Prostate gland (tissue), 2 donors: Measurements from ENCODE around the gene PARVB. TPM values are rescaled to one million over a fixed set of nuclear protein-coding genes. Genes with fewer than 3 reads are reported as not detected.

Experiments used
- DNase-seq: peaks from one replicate; pipeline ENCODE4 v3.0.0-alpha.2; 2019; ENCODE audit warnings: low spot score
- H3K27ac ChIP-seq, 2 donors: fragments of 200-600 bp; sonication (generic); 2 replicates each; pipeline ENCODE4 v1.5.1; 2017 to 2019
- H3K27me3 ChIP-seq: fragments of 200-600 bp; sonication (generic); replicated peaks from 2 replicates; pipeline ENCODE4 v1.5.1; 2019; ENCODE audit not compliant: insufficient read depth
- H3K36me3 ChIP-seq, 2 donors: fragments of 200-600 bp; sonication (generic); 1 replicate in 1 of 2; 2 replicates in 1 of 2; pipeline versions ENCODE4 v1.5.1 to v1.8.1; 2017 to 2019
- H3K4me1 ChIP-seq: fragments of 200-600 bp; sonication (generic); replicated peaks from 2 replicates; pipeline ENCODE4 v1.5.1; 2019
- H3K4me3 ChIP-seq, 2 donors: fragments of 200-600 bp; sonication (generic); 2 replicates each; pipeline ENCODE4 v1.5.1; 2017 to 2019
- H3K9me3 ChIP-seq: fragments of 200-600 bp; sonication (generic); 2 replicates; pipeline ENCODE4 v1.5.1; 2017
- POLR2A ChIP-seq: fragments of 450-650 bp; IDR thresholded peaks from one replicate; pipeline ENCODE4 v1.6.1; 2016; ENCODE audit warnings: antibody characterized with exemption, mild to moderate bottlenecking
- POLR2AphosphoS5 ChIP-seq: sonication (generic); formaldehyde crosslinking; IDR thresholded peaks from one replicate; pipeline ENCODE4 v1.6.1; 2017; ENCODE audit warnings: antibody characterized with exemption
- WGBS: methylation state at CpG from one replicate; pipeline ENCODE4 v1.1.5; 2018; 5-methylcytosine and 5-hydroxymethylcytosine counted together
- intact Hi-C: fragments of 100-400 bp; cut with DNase I; formaldehyde crosslinking; loops from one replicate; pipeline ENCODE4 v1.14.2; 2022
- total RNA-seq, 2 donors: library from RNA; depleted of rRNA; stranded (reverse); fragments of >200 nt; gene quantifications; one replicate each; pipeline ENCODE4 v1.1.0, GENCODE V29; 2016
- TF ChIP-seq, protein P1 (sequence below), 4 experiments: fragments of 200-600 bp in 2 of 4; fragments of 450-650 bp in 2 of 4; sonication (generic) in 2 of 4; IDR thresholded peaks; 1 replicate in 3 of 4; 2 replicates in 1 of 4; pipeline ENCODE4 v1.5.1; 2016 to 2019; ENCODE audit warnings: antibody characterized with exemption in 4 of 4, mild to moderate bottlenecking in 2 of 4, moderate library complexity in 2 of 4

Gene PARVB
- total RNA-seq, 2 donors from 2014 or later, result 11.7 to 28.4 TPM

- TF ChIP-seq, protein P1, sequence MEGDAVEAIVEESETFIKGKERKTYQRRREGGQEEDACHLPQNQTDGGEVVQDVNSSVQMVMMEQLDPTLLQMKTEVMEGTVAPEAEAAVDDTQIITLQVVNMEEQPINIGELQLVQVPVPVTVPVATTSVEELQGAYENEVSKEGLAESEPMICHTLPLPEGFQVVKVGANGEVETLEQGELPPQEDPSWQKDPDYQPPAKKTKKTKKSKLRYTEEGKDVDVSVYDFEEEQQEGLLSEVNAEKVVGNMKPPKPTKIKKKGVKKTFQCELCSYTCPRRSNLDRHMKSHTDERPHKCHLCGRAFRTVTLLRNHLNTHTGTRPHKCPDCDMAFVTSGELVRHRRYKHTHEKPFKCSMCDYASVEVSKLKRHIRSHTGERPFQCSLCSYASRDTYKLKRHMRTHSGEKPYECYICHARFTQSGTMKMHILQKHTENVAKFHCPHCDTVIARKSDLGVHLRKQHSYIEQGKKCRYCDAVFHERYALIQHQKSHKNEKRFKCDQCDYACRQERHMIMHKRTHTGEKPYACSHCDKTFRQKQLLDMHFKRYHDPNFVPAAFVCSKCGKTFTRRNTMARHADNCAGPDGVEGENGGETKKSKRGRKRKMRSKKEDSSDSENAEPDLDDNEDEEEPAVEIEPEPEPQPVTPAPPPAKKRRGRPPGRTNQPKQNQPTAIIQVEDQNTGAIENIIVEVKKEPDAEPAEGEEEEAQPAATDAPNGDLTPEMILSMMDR (IDR thresholded peaks at IDR 0.05), result no peak
- TF ChIP-seq POLR2A, result no peak
- TF ChIP-seq POLR2AphosphoS5, result no peak
- intact Hi-C loops, result no loop called here
- WGBS, result 78% methylated on average over 30 of the region's 30 CpGs
Measured at GRCh38 chr22:44068422-44069191, 44.5 kb downstream of the PARVB start.

DNA sequence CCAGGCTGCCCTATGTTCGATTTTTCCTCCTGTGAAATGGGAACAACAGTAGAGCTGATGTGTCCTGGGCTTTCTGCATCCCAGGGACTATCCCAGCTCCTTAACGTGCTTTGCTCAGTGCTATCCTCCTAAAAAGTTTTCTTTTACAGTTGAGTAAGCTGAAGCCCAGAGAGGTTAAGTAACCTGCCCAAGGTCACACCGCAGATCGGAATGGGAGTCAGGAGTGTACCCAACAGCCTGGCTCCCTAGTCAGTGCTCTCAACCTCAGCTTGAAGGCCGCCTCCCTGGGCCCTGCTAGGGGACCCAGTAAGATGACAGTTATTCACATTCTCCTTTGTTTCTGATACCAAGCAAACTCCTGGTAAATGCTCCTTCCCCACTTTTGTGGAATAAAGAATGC is 45.9 kb downstream of the PARVB start:
- Histone ChIP-seq H3K9me3 (no peaks in the 10 kb centered on the region), H3K4me3 (no peak overlapping the region), H3K36me3 (no peaks in the 10 kb centered on the region), H3K4me1 (no peaks in the 10 kb centered on the region), H3K27ac (no peak overlapping the region), H3K27me3 (no peaks in the 10 kb centered on the region)
- intact Hi-C loops, result loop anchor here (5.0 kb wide), 1 partner anchor 48 kb away; the partner anchor contains the start of gene PARVB
- WGBS, result 92% methylated on average over 5 of the region's 5 CpGs
- TF ChIP-seq POLR2AphosphoS5 (no peak), POLR2A (no peak)
- TF ChIP-seq, protein P1 (IDR thresholded peaks at IDR 0.05), result no peak
- DNase-seq, result no peak

More at GRCh38 chr22:44068422-44069191, 44.5 kb downstream of the PARVB start:
- no peaks in the 10 kb centered on the region for H3K4me1 ChIP-seq
- H3K27me3 ChIP-seq, result no peaks in the 10 kb centered on the region
- no peak overlapping the region for H3K4me3 ChIP-seq
- H3K36me3 ChIP-seq, result no peaks in the 10 kb centered on the region
- DNase-seq, result no peak
- no peak overlapping the region for H3K27ac ChIP-seq
- no peaks in the 10 kb centered on the region for H3K9me3 ChIP-seq

- Histone ChIP-seq H3K27ac (no peak overlapping the region), H3K4me3 (no peak overlapping the region), H3K27me3 (no peaks in the 10 kb centered on the region), H3K9me3 (no peaks in the 10 kb centered on the region), H3K36me3 (no peaks in the 10 kb centered on the region), H3K4me1 (no peaks in the 10 kb centered on the region)
- no peak for TF ChIP-seq POLR2A
- TF ChIP-seq, protein P1 (IDR thresholded peaks at IDR 0.05), result no peak
- TF ChIP-seq POLR2AphosphoS5, result no peak
- WGBS, result 70% methylated on average over 14 of the region's 14 CpGs
- no peak for DNase-seq
- intact Hi-C loops, result loop anchor here (5.0 kb wide), 1 partner anchor 50 kb away; the partner anchor contains the start of gene PARVB
Measured at GRCh38 chr22:44071781-44072326, 47.8 kb downstream of the PARVB start.

- Histone ChIP-seq H3K36me3 (no peaks in the 10 kb centered on the region), H3K27ac (no peak overlapping the region), H3K4me3 (no peak overlapping the region), H3K9me3 (no peaks in the 10 kb centered on the region), H3K27me3 (no peaks in the 10 kb centered on the region), H3K4me1 (no peaks in the 10 kb centered on the region)
- TF ChIP-seq, protein P1 (IDR thresholded peaks at IDR 0.05), result no peak
- TF ChIP-seq POLR2AphosphoS5 (no peak), POLR2A (no peak)
- WGBS, result 84% methylated on average over 5 of the region's 11 CpGs
- intact Hi-C loops, result loop anchor here (5.0 kb wide), 1 partner anchor 52 kb away; the partner anchor contains the start of gene PARVB
- no peak for DNase-seq
Measured at GRCh38 chr22:44074337-44074984, 50.4 kb downstream of the PARVB start.
